ENCODE measurements around the gene PGLYRP4. TPM values are rescaled to one million over a fixed set of nuclear protein-coding genes. Genes with fewer than 3 reads are reported as not detected.
A peak's percentile ranks its signal among the peaks of the same experiment; 100 is the strongest.

The PGLYRP4 gene
- total RNA-seq (2022) (0.38 TPM in 1 of 2 replicates, not detected in the other), Bru-seq, nascent RNA (not detected), BruChase-seq, experiment 1, labeled RNA remaining after a 6-hour chase (percentile 5 among the genes with signal in this experiment), BruChase-seq, experiment 2, labeled RNA remaining after a 2-hour chase (percentile 8 among the genes with signal in this experiment)
- long read RNA-seq: 0 reads

GRCh38 chr1:153348511-153349362, at the start of gene PGLYRP4:
Gene PGLYRP4, minus strand, starts transcription at chr1:153348841. Its CDS starts 909 bp downstream, at chr1:153347932.
- TF ChIP-seq CTCF (IDR thresholded peaks at IDR 0.05; ENCODE audit: unreplicated experiment): no peak
- CTCF ChIA-PET: interaction anchor here (0.5 to 1.4 kb wide), 3 partner anchors 36 to 782 kb away, joined by 3 to 4 read pairs (median 3); no protein-coding TSS in a partner anchor
- H3K27me3 Mint-ChIP-seq (ENCODE audit: unreplicated experiment): peaks cover 75% of the 10 kb centered on the region
- intact Hi-C loops (cut with micrococcal nuclease; ENCODE audit: unreplicated experiment): no loop called here
- peaks cover 36% of the 10 kb centered on the region for H3K4me1 Mint-ChIP-seq (ENCODE audit: low read depth, unreplicated experiment)
- no peaks in the 10 kb centered on the region for H3K9me3 Mint-ChIP-seq (ENCODE audit: low read depth, unreplicated experiment)
- no peaks in the 10 kb centered on the region for H3K36me3 Mint-ChIP-seq (ENCODE audit: insufficient read depth, unreplicated experiment)
- no peak within 1 kb of the TSS for H3K27ac Mint-ChIP-seq (ENCODE audit: unreplicated experiment)
- no peak within 1 kb of the TSS for H3K4me3 Mint-ChIP-seq (ENCODE audit: low read depth, unreplicated experiment)
- no TSS peak for BruUV-seq (replicated peaks)
- DNase-seq: no peak

GRCh38 chr1:153397924-153398651, 49.4 kb upstream of the PGLYRP4 start:
- peaks cover 100% of the 10 kb centered on the region for H3K27me3 Mint-ChIP-seq (ENCODE audit: unreplicated experiment)
- no peak overlapping the region for H3K4me3 Mint-ChIP-seq (ENCODE audit: low read depth, unreplicated experiment)
- DNase-seq: no peak
- CTCF ChIA-PET: no interaction called here
- BruUV-seq (replicated peaks): no TSS peak
- intact Hi-C loops (cut with micrococcal nuclease; ENCODE audit: unreplicated experiment): no loop called here
- H3K9me3 Mint-ChIP-seq (ENCODE audit: low read depth, unreplicated experiment): no peaks in the 10 kb centered on the region
- H3K36me3 Mint-ChIP-seq (ENCODE audit: insufficient read depth, unreplicated experiment): no peaks in the 10 kb centered on the region
- TF ChIP-seq CTCF (IDR thresholded peaks at IDR 0.05; ENCODE audit: unreplicated experiment): no peak
- no peaks in the 10 kb centered on the region for H3K4me1 Mint-ChIP-seq (ENCODE audit: low read depth, unreplicated experiment)
- H3K27ac Mint-ChIP-seq (ENCODE audit: unreplicated experiment): no peak overlapping the region

GRCh38 chr1:153397051-153397923, 48.6 kb upstream of the PGLYRP4 start:
- H3K36me3 Mint-ChIP-seq (ENCODE audit: insufficient read depth, unreplicated experiment): no peaks in the 10 kb centered on the region
- no peak overlapping the region for H3K27ac Mint-ChIP-seq (ENCODE audit: unreplicated experiment)
- no peak for TF ChIP-seq CTCF (IDR thresholded peaks at IDR 0.05; ENCODE audit: unreplicated experiment)
- H3K27me3 Mint-ChIP-seq (ENCODE audit: unreplicated experiment): peaks cover 100% of the 10 kb centered on the region
- BruUV-seq (replicated peaks): no TSS peak
- DNase-seq: no peak
- H3K9me3 Mint-ChIP-seq (ENCODE audit: low read depth, unreplicated experiment): no peaks in the 10 kb centered on the region
- no peaks in the 10 kb centered on the region for H3K4me1 Mint-ChIP-seq (ENCODE audit: low read depth, unreplicated experiment)
- CTCF ChIA-PET: interaction anchor here (0.6 kb wide), 1 partner anchor 330 kb away, joined by 4 read pairs; the partner anchor contains the start of gene INTS3
- H3K4me3 Mint-ChIP-seq (ENCODE audit: low read depth, unreplicated experiment): no peak overlapping the region
- intact Hi-C loops (cut with micrococcal nuclease; ENCODE audit: unreplicated experiment): no loop called here

- BruUV-seq (replicated peaks): no TSS peak
- CTCF ChIA-PET: interaction anchor here (0.6 kb wide), 1 partner anchor 331 kb away, joined by 4 read pairs; the partner anchor contains the start of gene INTS3
Observed at GRCh38 chr1:153396461-153396860, 47.8 kb upstream of the PGLYRP4 start.

More at GRCh38 chr1:153396461-153396860, 47.8 kb upstream of the PGLYRP4 start:
- TF ChIP-seq CTCF (IDR thresholded peaks at IDR 0.05; ENCODE audit: unreplicated experiment): no peak
- Mint-ChIP-seq H3K4me1 (ENCODE audit: low read depth, unreplicated experiment) (no peaks in the 10 kb centered on the region), H3K27me3 (ENCODE audit: unreplicated experiment) (peaks cover 100% of the 10 kb centered on the region), H3K4me3 (ENCODE audit: low read depth, unreplicated experiment) (no peak overlapping the region), H3K27ac (ENCODE audit: unreplicated experiment) (no peak overlapping the region), H3K36me3 (ENCODE audit: insufficient read depth, unreplicated experiment) (no peaks in the 10 kb centered on the region), H3K9me3 (ENCODE audit: low read depth, unreplicated experiment) (no peaks in the 10 kb centered on the region)
- DNase-seq: no peak
- intact Hi-C loops (cut with micrococcal nuclease; ENCODE audit: unreplicated experiment): no loop called here
